H1 (cell line): Measurements from ENCODE around the gene IQCF6.

Experiments used
- CTCF ChIP-seq, 3 experiments: IDR thresholded peaks; 1 replicate in 2 of 3; 2 replicates in 1 of 3; pipeline versions ENCODE4 v1.5.1 to v1.6.1; 2011; ENCODE audit warnings: low read length in 3 of 3, mild to moderate bottlenecking in 3 of 3, inconsistent platforms in 2 of 3, low read depth in 1 of 3, moderate library complexity in 1 of 3; ENCODE audit not compliant: insufficient read depth in 1 of 3; ENCODE audit errors: control extremely low read depth in 1 of 3
- POLR2AphosphoS5 ChIP-seq: IDR thresholded peaks from 2 replicates; pipeline ENCODE4 v1.6.1; 2011; ENCODE audit warnings: low read depth, low read length
- TF ChIP-seq, protein P1 (sequence below): IDR thresholded peaks from 2 replicates; pipeline ENCODE4 v1.6.1; 2012; ENCODE audit warnings: inconsistent platforms

DNA sequence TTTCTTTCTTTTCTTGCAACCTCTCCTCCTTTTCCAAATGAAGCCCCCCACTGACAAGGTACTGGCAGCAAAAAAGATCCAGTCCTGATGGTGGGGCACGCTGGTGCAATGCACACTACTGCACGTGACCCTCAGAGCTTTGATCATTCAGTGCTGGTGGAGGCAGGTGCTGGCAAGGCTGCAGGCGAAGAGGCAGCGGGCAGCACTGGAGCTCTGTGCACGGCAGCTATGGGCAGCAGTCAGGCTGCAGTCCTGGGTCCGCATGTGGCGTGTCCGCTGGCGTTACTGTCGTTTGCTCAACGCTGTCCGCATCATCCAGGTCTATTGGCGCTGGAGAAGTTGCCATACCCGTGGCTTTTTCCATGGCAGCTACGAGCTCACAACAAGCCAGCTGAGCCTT is 40.1 kb upstream of the IQCF6 start:
- TF ChIP-seq CTCF (IDR thresholded peaks at IDR 0.05; ENCODE audit: control extremely low read depth in 1 of 3, insufficient read depth in 1 of 3, low read depth in 1 of 3, low read length in 3 of 3) (no peak), POLR2AphosphoS5 (no peak)
- TF ChIP-seq, protein P1, sequence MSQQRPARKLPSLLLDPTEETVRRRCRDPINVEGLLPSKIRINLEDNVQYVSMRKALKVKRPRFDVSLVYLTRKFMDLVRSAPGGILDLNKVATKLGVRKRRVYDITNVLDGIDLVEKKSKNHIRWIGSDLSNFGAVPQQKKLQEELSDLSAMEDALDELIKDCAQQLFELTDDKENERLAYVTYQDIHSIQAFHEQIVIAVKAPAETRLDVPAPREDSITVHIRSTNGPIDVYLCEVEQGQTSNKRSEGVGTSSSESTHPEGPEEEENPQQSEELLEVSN = no peak
